NT2/D1 (cell line): ENCODE data around the gene BCL7C.

Experiments
- SUZ12 ChIP-seq: IDR thresholded peaks from 2 replicates; pipeline ENCODE4 v1.6.1; 2011; ENCODE audit not compliant: insufficient read length, insufficient read depth; ENCODE audit errors: extremely low read depth
- YY1 ChIP-seq: IDR thresholded peaks from 2 replicates; pipeline ENCODE4 v1.6.1; 2011; ENCODE audit not compliant: insufficient read length, insufficient read depth
- ZNF274 ChIP-seq: IDR thresholded peaks from 2 replicates; pipeline ENCODE4 v1.6.1; 2011; ENCODE audit warnings: mild to moderate bottlenecking, low read depth, low read length

- TF ChIP-seq SUZ12 = no peak
- no peak for TF ChIP-seq YY1
- no peak for TF ChIP-seq ZNF274
These were observed 19.5 kb downstream of the BCL7C start for GRCh38 chr16:30874244-30874820.
